Naive thymus-derived CD4-positive, alpha-beta T cell (primary cell): ENCODE measurements around the gene IGFLR1. TPM values are rescaled to one million over a fixed set of nuclear protein-coding genes. Genes with fewer than 3 reads are reported as not detected.

Experiments
- ATAC-seq: fragments of 150-1000 bp; cut with Tn5 transposase; 2 replicates; pipeline ENCODE4 v1.10.0; 2021; ENCODE audit warnings: mild to moderate bottlenecking, moderate library complexity
- CTCF ChIA-PET: fragments of 350-600 bp; sonication (Branson Sonifier 250); formaldehyde crosslinking; loops from one replicate; lab custom pipeline; 2021; ENCODE audit warnings: antibody characterized with exemption; lab: Charles Lee
- POLR2A ChIA-PET: fragments of 350-600 bp; sonication (Branson Sonifier 250); formaldehyde crosslinking; loops from one replicate; lab custom pipeline; 2021; ENCODE audit warnings: antibody characterized with exemption, inconsistent platforms; lab: Charles Lee
- DNase-seq, 9 donors: peaks; one replicate each; pipeline versions ENCODE4 v3.0.0 to v3.0.0-alpha.2; 2020 to 2022; ENCODE audit warnings: mixed read lengths in 1 of 9
- H3K27ac ChIP-seq: one replicate; pipeline ENCODE4 v1.7.0; 2013; ENCODE audit warnings: mild to moderate bottlenecking, low read depth, low read length, moderate library complexity
- H3K27me3 ChIP-seq, 2 donors: one replicate each; pipeline ENCODE4 v1.7.0; 2013; ENCODE audit warnings: low read length in 2 of 2, mild to moderate bottlenecking in 2 of 2, moderate library complexity in 2 of 2; ENCODE audit not compliant: control insufficient read depth in 2 of 2, insufficient read depth in 2 of 2
- H3K36me3 ChIP-seq, 3 experiments: 1 replicate in 2 of 3; 2 replicates in 1 of 3; pipeline ENCODE4 v1.7.0; 2013; ENCODE audit warnings: low read length in 3 of 3, mild to moderate bottlenecking in 3 of 3, moderate library complexity in 1 of 3; ENCODE audit not compliant: insufficient read depth in 3 of 3, control insufficient read depth in 2 of 3
- H3K4me1 ChIP-seq, 2 donors: one replicate each; pipeline ENCODE4 v1.7.0; 2013; ENCODE audit warnings: low read length in 2 of 2, mild to moderate bottlenecking in 2 of 2, moderate library complexity in 1 of 2; ENCODE audit not compliant: control insufficient read depth in 2 of 2, insufficient read depth in 2 of 2
- H3K4me3 ChIP-seq: 2 replicates; pipeline ENCODE4 v1.7.0; 2013; ENCODE audit warnings: mild to moderate bottlenecking, low read length
- H3K9me3 ChIP-seq, 3 experiments: 1 replicate in 2 of 3; 2 replicates in 1 of 3; pipeline ENCODE4 v1.7.0; 2013; ENCODE audit warnings: low read length in 3 of 3; ENCODE audit not compliant: control insufficient read depth in 2 of 3
- H3K27ac Mint-ChIP-seq, 9 donors: one replicate each; pipeline ENCODE4 v1.8.0; 2020 to 2022; ENCODE audit warnings: mixed read lengths in 9 of 9, mild to moderate bottlenecking in 8 of 9, moderate library complexity in 5 of 9, inconsistent platforms in 2 of 9
- H3K27me3 Mint-ChIP-seq, 5 donors: one replicate each; pipeline ENCODE4 v1.8.0; 2021 to 2022; ENCODE audit warnings: mixed read lengths in 5 of 5, mild to moderate bottlenecking in 1 of 5
- H3K36me3 Mint-ChIP-seq, 5 donors: one replicate each; pipeline ENCODE4 v1.8.0; 2020 to 2022; ENCODE audit warnings: mixed read lengths in 5 of 5, mild to moderate bottlenecking in 3 of 5, inconsistent platforms in 1 of 5
- H3K4me1 Mint-ChIP-seq, 7 donors: one replicate each; pipeline ENCODE4 v1.8.0; 2020 to 2022; ENCODE audit warnings: mixed read lengths in 7 of 7, mild to moderate bottlenecking in 3 of 7, inconsistent platforms in 1 of 7
- H3K4me3 Mint-ChIP-seq, 10 donors: one replicate each; pipeline ENCODE4 v1.8.0; 2020 to 2022; ENCODE audit warnings: mild to moderate bottlenecking in 10 of 10, mixed read lengths in 10 of 10, moderate library complexity in 6 of 10, inconsistent platforms in 2 of 10
- H3K9me3 Mint-ChIP-seq, 11 donors: one replicate each; pipeline ENCODE4 v1.8.0; 2020 to 2022; ENCODE audit warnings: mixed read lengths in 11 of 11, mild to moderate bottlenecking in 4 of 11, inconsistent platforms in 1 of 11, moderate library complexity in 1 of 11
- intact Hi-C, 2 donors: fragments of 100-400 bp; cut with micrococcal nuclease; formaldehyde crosslinking; loops; one replicate each; pipeline ENCODE4 v1.15.1; 2023
- polyA plus RNA-seq, 2 donors: library from polyadenylated mRNA; unstranded; fragments of 300-500 nt; fragmentation: Illumina TruSeq; gene quantifications; one replicate each; pipeline ENCODE4 v1.2.3, GENCODE V29; 2021
- total RNA-seq, 6 experiments: library from RNA in 5 of 6; stranded (reverse) in 5 of 6; gene quantifications; 1 replicate in 5 of 6; 2 replicates in 1 of 6; pipeline ENCODE4 v1.2.3 and lab custom pipeline; 2021 to 2026

Gene IGFLR1
- total and polyA plus RNA-seq, 7 experiments from 2014 or later: 61.4 to 113 (median 99.5) TPM

GRCh38 chr19:35689836-35690235 lies 52.4 kb downstream of the IGFLR1 start:
- Mint-ChIP-seq H3K4me3 (no peak overlapping the region), H3K27ac (no peak overlapping the region), H3K9me3 (no peaks in the 10 kb centered on the region), H3K4me1 (peaks cover 0 to 9% (median 0%) of the 10 kb centered on the region in 7 donors), H3K36me3 (no peaks in the 10 kb centered on the region), H3K27me3 (peaks cover 0 to 4% (median 0%) of the 10 kb centered on the region in 5 donors)
- intact Hi-C loops: loop anchor here (5.0 kb wide), 4 partner anchors 143 to 482 kb away; partner anchors contain the start of genes TMEM147 (in 2 of the 2) and APLP1 (in 1 of the 2)
- POLR2A ChIA-PET: interaction anchor here (0.6 kb wide), 1 partner anchor 194 kb away, joined by 9 read pairs; no protein-coding TSS in a partner anchor
- Histone ChIP-seq H3K4me3 (no peak overlapping the region), H3K36me3 (no peaks in the 10 kb centered on the region), H3K9me3 (no peaks in the 10 kb centered on the region), H3K4me1 (no peaks in the 10 kb centered on the region), H3K27ac (no peak overlapping the region), H3K27me3 (no peaks in the 10 kb centered on the region)
- no peak for DNase-seq
- ATAC-seq: no peak
- CTCF ChIA-PET: no interaction called here

Other genes with a start within 250 kb of the IGFLR1 start
- under 1 TPM in 2 of 5 experiments, not detected in 3; 0.54 to 0.76 TPM for gene DMKN, start 228.8 kb downstream of the IGFLR1 start, total RNA-seq
- gene DMKN, start 228.8 kb downstream of the IGFLR1 start, polyA plus RNA-seq: not detected
- not detected for gene SBSN, start 214.1 kb downstream of the IGFLR1 start, total RNA-seq
- gene SBSN, start 214.1 kb downstream of the IGFLR1 start, polyA plus RNA-seq: not detected
- not detected for gene GAPDHS, start 209.0 kb downstream of the IGFLR1 start, total RNA-seq
- gene GAPDHS, start 209.0 kb downstream of the IGFLR1 start, polyA plus RNA-seq: not detected
- gene TMEM147, start 196.8 kb downstream of the IGFLR1 start, total RNA-seq: 10 to 100 TPM; 24.7 to 54.0 (median 34.6) TPM
- 100 to 1,000 TPM; 143 to 154 TPM for gene TMEM147, start 196.8 kb downstream of the IGFLR1 start, polyA plus RNA-seq
- not detected for gene ATP4A, start 178.8 kb downstream of the IGFLR1 start, total RNA-seq
- gene ATP4A, start 178.8 kb downstream of the IGFLR1 start, polyA plus RNA-seq: not detected
- gene PMIS2, start 156.3 kb downstream of the IGFLR1 start, total RNA-seq: not detected
- gene PMIS2, start 156.3 kb downstream of the IGFLR1 start, polyA plus RNA-seq: not detected
- gene HAUS5, start 129.7 kb downstream of the IGFLR1 start, total RNA-seq: 10 to 100 TPM; 23.6 to 40.0 (median 28.4) TPM
- 1 to 10 TPM; 7.6 TPM for gene HAUS5, start 129.7 kb downstream of the IGFLR1 start, polyA plus RNA-seq
- 10 to 100 TPM; 39.0 to 98.2 (median 51.3) TPM for gene RBM42, start 113.4 kb downstream of the IGFLR1 start, total RNA-seq
- gene RBM42, start 113.4 kb downstream of the IGFLR1 start, polyA plus RNA-seq: 10 to 100 TPM; 48.7 to 49.8 TPM
- under 1 TPM in 3 of 5 experiments, not detected in 2; 0.56 to 0.71 (median 0.70) TPM for gene ETV2, start 100.7 kb downstream of the IGFLR1 start, total RNA-seq
- gene ETV2, start 100.7 kb downstream of the IGFLR1 start, polyA plus RNA-seq: under 1 TPM; 0.61 to 0.89 TPM
- 100 to 1,000 TPM; 172 to 464 (median 232) TPM for gene COX6B1, start 94.1 kb downstream of the IGFLR1 start, total RNA-seq
- gene COX6B1, start 94.1 kb downstream of the IGFLR1 start, polyA plus RNA-seq: 100 to 1,000 TPM; 819 to 873 TPM
- 1 to 10 TPM in 1 of 5 experiments, under 1 TPM in 1, not detected in 3; 0.41 to 1.3 TPM for gene UPK1A, start 75.9 kb downstream of the IGFLR1 start, total RNA-seq
- gene UPK1A, start 75.9 kb downstream of the IGFLR1 start, polyA plus RNA-seq: not detected
- 10 to 100 TPM in 1 of 5 experiments, 1 to 10 TPM in 1, under 1 TPM in 2, not detected in 1; 0.35 to 41.6 (median 1.0) TPM for gene ZBTB32, start 37.9 kb downstream of the IGFLR1 start, total RNA-seq
- not detected for gene ZBTB32, start 37.9 kb downstream of the IGFLR1 start, polyA plus RNA-seq
- gene KMT2B, start 24.4 kb downstream of the IGFLR1 start, total RNA-seq: 10 to 100 TPM; 64.2 to 79.8 (median 77.3) TPM
- 1 to 10 TPM in 1 of 2 donors, under 1 TPM in 1; 0.60 to 3.2 TPM for gene KMT2B, start 24.4 kb downstream of the IGFLR1 start, polyA plus RNA-seq
- 10 to 100 TPM; 33.7 to 86.8 (median 68.6) TPM for gene U2AF1L4, start 3.0 kb upstream of the IGFLR1 start, total RNA-seq
- 10 to 100 TPM; 75.7 to 89.7 TPM for gene U2AF1L4, start 3.0 kb upstream of the IGFLR1 start, polyA plus RNA-seq
- gene PSENEN, start 3.2 kb upstream of the IGFLR1 start, total RNA-seq: 10 to 100 TPM; 20.4 to 50.9 (median 26.3) TPM
- 10 to 100 TPM; 49.0 to 79.1 TPM for gene PSENEN, start 3.2 kb upstream of the IGFLR1 start, polyA plus RNA-seq
- gene LIN37, start 6.1 kb upstream of the IGFLR1 start, total RNA-seq: 10 to 100 TPM in 4 of 5 experiments, 1 to 10 TPM in 1; 7.9 to 33.1 (median 18.9) TPM
- gene LIN37, start 6.1 kb upstream of the IGFLR1 start, polyA plus RNA-seq: 10 to 100 TPM in 1 of 2 donors, 1 to 10 TPM in 1; 6.7 to 20.6 TPM
- under 1 TPM in 1 of 5 experiments, not detected in 4; 0.22 TPM for gene HSPB6, start 14.6 kb upstream of the IGFLR1 start, total RNA-seq
- gene HSPB6, start 14.6 kb upstream of the IGFLR1 start, polyA plus RNA-seq: not detected
- gene PROSER3, start 15.7 kb upstream of the IGFLR1 start, total RNA-seq: 10 to 100 TPM; 34.0 to 47.3 (median 39.7) TPM
- 1 to 10 TPM; 5.4 to 6.8 TPM for gene PROSER3, start 15.7 kb upstream of the IGFLR1 start, polyA plus RNA-seq
- gene ARHGAP33, start 33.1 kb upstream of the IGFLR1 start, total RNA-seq: 10 to 100 TPM; 15.3 to 55.5 (median 23.4) TPM
- gene ARHGAP33, start 33.1 kb upstream of the IGFLR1 start, polyA plus RNA-seq: 1 to 10 TPM in 1 of 2 donors, under 1 TPM in 1; 0.09 to 1.0 TPM
- not detected for gene PRODH2, start 70.4 kb upstream of the IGFLR1 start, total RNA-seq
- not detected for gene PRODH2, start 70.4 kb upstream of the IGFLR1 start, polyA plus RNA-seq
- gene NPHS1, start 110.1 kb upstream of the IGFLR1 start, total RNA-seq: under 1 TPM in 2 of 5 experiments, not detected in 3; 0.30 to 0.51 TPM
- not detected for gene NPHS1, start 110.1 kb upstream of the IGFLR1 start, polyA plus RNA-seq
- gene KIRREL2, start 114.5 kb upstream of the IGFLR1 start, total RNA-seq: 1 to 10 TPM in 1 of 5 experiments, under 1 TPM in 2, not detected in 2; 0.16 to 1.3 (median 0.29) TPM
- gene KIRREL2, start 114.5 kb upstream of the IGFLR1 start, polyA plus RNA-seq: not detected
- 1 to 10 TPM in 1 of 5 experiments, not detected in 4; 2.4 TPM for gene APLP1, start 126.1 kb upstream of the IGFLR1 start, total RNA-seq
- not detected for gene APLP1, start 126.1 kb upstream of the IGFLR1 start, polyA plus RNA-seq
- 100 to 1,000 TPM in 1 of 5 experiments, 10 to 100 TPM in 4; 47.8 to 116 (median 57.0) TPM for gene NFKBID, start 158.1 kb upstream of the IGFLR1 start, total RNA-seq
- gene NFKBID, start 158.1 kb upstream of the IGFLR1 start, polyA plus RNA-seq: 1 to 10 TPM; 2.4 to 6.5 TPM
- 100 to 1,000 TPM in 3 of 5 experiments, 10 to 100 TPM in 2; 57.4 to 117 (median 113) TPM for gene HCST, start 160.1 kb upstream of the IGFLR1 start, total RNA-seq
- gene HCST, start 160.1 kb upstream of the IGFLR1 start, polyA plus RNA-seq: 100 to 1,000 TPM; 879 to 895 TPM
- gene TYROBP, start 165.8 kb upstream of the IGFLR1 start, total RNA-seq: 100 to 1,000 TPM in 1 of 5 experiments, 10 to 100 TPM in 3, not detected in 1; 15.1 to 428 (median 35.6) TPM
- gene TYROBP, start 165.8 kb upstream of the IGFLR1 start, polyA plus RNA-seq: 1 to 10 TPM; 2.3 to 3.7 TPM
- 10 to 100 TPM in 3 of 5 experiments, 1 to 10 TPM in 2; 5.7 to 14.9 (median 11.6) TPM for gene LRFN3, start 193.9 kb upstream of the IGFLR1 start, total RNA-seq
- 1 to 10 TPM; 1.2 to 2.4 TPM for gene LRFN3, start 193.9 kb upstream of the IGFLR1 start, polyA plus RNA-seq